Neural progenitor cell (in vitro differentiated cells): ENCODE measurements around the gene RAB42. TPM values are rescaled to one million over a fixed set of nuclear protein-coding genes. Genes with fewer than 3 reads are reported as not detected.

Experiments used
- DNase-seq: peaks from one replicate; pipeline ENCODE4 v3.0.0-alpha.2; 2016; ENCODE audit warnings: low spot score
- H2AFZ ChIP-seq: fragments of 200-600 bp; sonication (generic); replicated peaks from 2 replicates; pipeline ENCODE4 v1.6.1; 2016; ENCODE audit warnings: antibody characterized with exemption
- H3F3A ChIP-seq: fragments of 200-600 bp; sonication (generic); 2 replicates; pipeline ENCODE4 v1.6.1; 2016; ENCODE audit warnings: antibody characterized with exemption, low read depth
- H3K27ac ChIP-seq: fragments of 200-600 bp; sonication (generic); 2 replicates; pipeline ENCODE4 v1.5.1; 2016; ENCODE audit warnings: mild to moderate bottlenecking
- H3K27me3 ChIP-seq: fragments of 200-600 bp; sonication (generic); 2 replicates; pipeline ENCODE4 v1.6.1; 2016; ENCODE audit warnings: mild to moderate bottlenecking, moderate library complexity
- H3K36me3 ChIP-seq: fragments of 200-600 bp; sonication (generic); 2 replicates; pipeline ENCODE4 v1.5.1; 2016
- H3K4me1 ChIP-seq: fragments of 200-600 bp; sonication (generic); 2 replicates; pipeline ENCODE4 v1.6.1; 2016; ENCODE audit warnings: mixed run types
- H3K4me2 ChIP-seq: fragments of 200-600 bp; sonication (generic); 2 replicates; pipeline ENCODE4 v1.6.1; 2016
- H3K4me3 ChIP-seq: fragments of 200-600 bp; sonication (generic); 2 replicates; pipeline ENCODE4 v1.5.1; 2016
- H3K79me2 ChIP-seq: fragments of 200-600 bp; sonication (generic); 2 replicates; pipeline ENCODE4 v1.6.1; 2016; ENCODE audit warnings: low read depth
- H3K9ac ChIP-seq: fragments of 200-600 bp; sonication (generic); 2 replicates; pipeline ENCODE4 v1.6.1; 2016
- H3K9me3 ChIP-seq: fragments of 200-600 bp; sonication (generic); 2 replicates; pipeline ENCODE4 v1.5.1; 2016; ENCODE audit warnings: low read depth
- H4K20me1 ChIP-seq: fragments of 200-600 bp; sonication (generic); 2 replicates; pipeline ENCODE4 v1.6.1; 2016; ENCODE audit warnings: low read depth
- H3K27ac Mint-ChIP-seq: 3 replicates; pipeline ENCODE4 v1.8.0; 2021; ENCODE audit warnings: mixed read lengths
- H3K27me3 Mint-ChIP-seq: 2 replicates; pipeline ENCODE4 v1.8.0; 2022; ENCODE audit warnings: low read depth, mild to moderate bottlenecking, inconsistent platforms, moderate library complexity, mixed read lengths; ENCODE audit not compliant: insufficient read depth
- H3K36me3 Mint-ChIP-seq: 3 replicates; pipeline ENCODE4 v1.8.0; 2021; ENCODE audit warnings: mixed read lengths
- H3K4me1 Mint-ChIP-seq: 3 replicates; pipeline ENCODE4 v1.8.0; 2021; ENCODE audit warnings: mixed read lengths
- H3K4me3 Mint-ChIP-seq: 3 replicates; pipeline ENCODE4 v1.8.0; 2021; ENCODE audit warnings: mild to moderate bottlenecking, moderate library complexity, mixed read lengths
- H3K9me3 Mint-ChIP-seq: 3 replicates; pipeline ENCODE4 v1.8.0; 2020; ENCODE audit warnings: mixed read lengths
- CTCF ChIP-seq: fragments of 200-600 bp; sonication (generic); IDR thresholded peaks from 2 replicates; pipeline ENCODE4 v1.5.1; 2017; ENCODE audit warnings: antibody characterized with exemption, mild to moderate bottlenecking
- EZH2 ChIP-seq: fragments of 200-600 bp; sonication (generic); IDR thresholded peaks from 2 replicates; pipeline ENCODE4 v1.6.1; 2017; ENCODE audit warnings: antibody characterized with exemption, mild to moderate bottlenecking, moderate library complexity
- EZH2phosphoT487 ChIP-seq: fragments of 200-600 bp; sonication (generic); IDR thresholded peaks from 2 replicates; pipeline ENCODE4 v1.6.1; 2017; ENCODE audit warnings: antibody characterized with exemption
- total RNA-seq: library from RNA; depleted of rRNA; stranded (reverse); fragments of >200 nt; gene quantifications from 2 replicates; pipeline ENCODE4 v1.2.3, GENCODE V29; 2015; ENCODE audit warnings: low replicate concordance

The RAB42 gene
- 2.2 and 4.2 TPM in 2 replicates for total RNA-seq

GRCh38 chr1:28591708-28592320 lies at the start of gene RAB42:
Gene RAB42 (plus strand): TSS chr1:28592265. CDS start chr1:28592512, 247 bp downstream.
- DNase-seq: peak; percentile 73
- peaks cover 2% of the 10 kb centered on the region for H3K36me3 Mint-ChIP-seq
- peaks cover 2% of the 10 kb centered on the region for H3K9me3 Mint-ChIP-seq
- Histone ChIP-seq H3K4me2 (peak within 1 kb of the TSS; percentile 76), H3K27ac (no peak within 1 kb of the TSS), H3K27me3 (peaks cover 27% of the 10 kb centered on the region), H3K4me3 (peak within 1 kb of the TSS; percentile 60), H3K9me3 (no peaks in the 10 kb centered on the region), H3F3A (peaks cover 24% of the 10 kb centered on the region), H3K36me3 (no peaks in the 10 kb centered on the region), H4K20me1 (no peaks in the 10 kb centered on the region), H3K9ac (no peak within 1 kb of the TSS), H2AFZ (peak within 1 kb of the TSS; percentile 98), H3K4me1 (no peaks in the 10 kb centered on the region), H3K79me2 (no peaks in the 10 kb centered on the region)
- TF ChIP-seq EZH2phosphoT487 (no peak), CTCF (no peak), EZH2 (no peak)
- peaks cover 13% of the 10 kb centered on the region for H3K4me1 Mint-ChIP-seq
- peaks cover 3% of the 10 kb centered on the region for H3K27me3 Mint-ChIP-seq
- H3K27ac Mint-ChIP-seq: no peak within 1 kb of the TSS
- peak within 1 kb of the TSS; percentile 88 for H3K4me3 Mint-ChIP-seq

- H3K27me3 ChIP-seq: no peaks in the 10 kb centered on the region
- H4K20me1 ChIP-seq: no peaks in the 10 kb centered on the region
- TF ChIP-seq CTCF (no peak), EZH2phosphoT487 (no peak), EZH2 (no peak)
- H2AFZ ChIP-seq: no peak overlapping the region
- Mint-ChIP-seq H3K27ac (no peak overlapping the region), H3K4me1 (no peaks in the 10 kb centered on the region), H3K27me3 (peaks cover 4% of the 10 kb centered on the region), H3K36me3 (no peaks in the 10 kb centered on the region), H3K9me3 (no peaks in the 10 kb centered on the region), H3K4me3 (no peak overlapping the region)
- no peaks in the 10 kb centered on the region for H3K79me2 ChIP-seq
- H3K4me1 ChIP-seq: no peaks in the 10 kb centered on the region
- no peak overlapping the region for H3K27ac ChIP-seq
- no peak for DNase-seq
- H3K36me3 ChIP-seq: no peaks in the 10 kb centered on the region
- no peak overlapping the region for H3K4me3 ChIP-seq
- H3K9ac ChIP-seq: no peak overlapping the region
- no peaks in the 10 kb centered on the region for H3F3A ChIP-seq
- no peak overlapping the region for H3K4me2 ChIP-seq
- no peaks in the 10 kb centered on the region for H3K9me3 ChIP-seq
Observed at GRCh38 chr1:28545246-28545628, 46.8 kb upstream of the RAB42 start.

GRCh38 chr1:28548318-28548717 lies 43.7 kb upstream of the RAB42 start:
- H3F3A ChIP-seq: no peaks in the 10 kb centered on the region
- peaks cover 3% of the 10 kb centered on the region for H3K79me2 ChIP-seq
- TF ChIP-seq CTCF (no peak), EZH2phosphoT487 (no peak), EZH2 (no peak)
- H3K9ac ChIP-seq: no peak overlapping the region
- Mint-ChIP-seq H3K27me3 (peaks cover 7% of the 10 kb centered on the region), H3K27ac (no peak overlapping the region), H3K4me1 (peaks cover 3% of the 10 kb centered on the region), H3K36me3 (no peaks in the 10 kb centered on the region), H3K4me3 (no peak overlapping the region), H3K9me3 (no peaks in the 10 kb centered on the region)
- H3K27me3 ChIP-seq: no peaks in the 10 kb centered on the region
- H3K27ac ChIP-seq: no peak overlapping the region
- no peaks in the 10 kb centered on the region for H3K36me3 ChIP-seq
- no peaks in the 10 kb centered on the region for H3K9me3 ChIP-seq
- H3K4me2 ChIP-seq: no peak overlapping the region
- no peaks in the 10 kb centered on the region for H4K20me1 ChIP-seq
- no peak overlapping the region for H3K4me3 ChIP-seq
- DNase-seq: no peak
- no peaks in the 10 kb centered on the region for H3K4me1 ChIP-seq
- no peak overlapping the region for H2AFZ ChIP-seq
